B cell (primary cell): ENCODE data around the gene SUN3. TPM values are rescaled to one million over a fixed set of nuclear protein-coding genes. Genes with fewer than 3 reads are reported as not detected.

Experiments
- ATAC-seq: fragments of 200-7000 bp; cut with Tn5 transposase; one replicate; pipeline ENCODE4 v1.10.0; 2021; ENCODE audit warnings: low read depth, mild to moderate bottlenecking, moderate number of reproducible peaks, moderate library complexity
- CTCF ChIA-PET: fragments of 350-600 bp; sonication (Branson Sonifier 250); formaldehyde crosslinking; loops from one replicate; lab custom pipeline; 2021; ENCODE audit warnings: antibody characterized with exemption, inconsistent platforms; lab: Charles Lee
- POLR2A ChIA-PET: fragments of 350-600 bp; sonication (Branson Sonifier 250); formaldehyde crosslinking; loops from one replicate; lab custom pipeline; 2021; ENCODE audit warnings: antibody characterized with exemption; lab: Charles Lee
- DNase-seq: peaks from one replicate; pipeline ENCODE4 v3.0.0; 2013
- H2AFZ ChIP-seq: 2 replicates; pipeline ENCODE4 v1.6.1; 2012; ENCODE audit warnings: mild to moderate bottlenecking, low read depth, low read length; ENCODE audit not compliant: insufficient read depth, poor library complexity, severe bottlenecking
- H3K27ac ChIP-seq, 2 donors: 1 replicate in 1 of 2; 2 replicates in 1 of 2; pipeline ENCODE4 v1.5.1; 2012 to 2013; ENCODE audit warnings: low read length in 2 of 2, mild to moderate bottlenecking in 2 of 2, moderate library complexity in 1 of 2
- H3K27me3 ChIP-seq, 4 experiments: fragments of 200-600 bp in 1 of 4; sonication (generic) in 1 of 4; replicated peaks in 1 of 4; 1 replicate in 2 of 4; 2 replicates in 2 of 4; pipeline versions ENCODE4 v1.6.1 to v1.7.0; 2013 to 2016; ENCODE audit warnings: low read length in 3 of 4, mild to moderate bottlenecking in 2 of 4, mixed read lengths in 1 of 4, moderate library complexity in 1 of 4; ENCODE audit not compliant: insufficient read depth in 4 of 4, control insufficient read depth in 3 of 4; ENCODE audit errors: control extremely low read depth in 1 of 4
- H3K36me3 ChIP-seq, 2 experiments: replicated peaks in 1 of 2; 1 replicate in 1 of 2; 2 replicates in 1 of 2; pipeline versions ENCODE4 v1.6.1 to v1.7.1; 2013; ENCODE audit warnings: low read length in 1 of 2; ENCODE audit not compliant: insufficient read depth in 2 of 2, control insufficient read depth in 1 of 2; ENCODE audit errors: control extremely low read depth in 1 of 2, extremely low read depth in 1 of 2
- H3K4me1 ChIP-seq, 2 donors: fragments of 200-600 bp in 1 of 2; sonication (generic) in 1 of 2; 1 replicate in 1 of 2; 2 replicates in 1 of 2; pipeline versions ENCODE4 v1.5.1 to v1.6.1; 2013 to 2017; ENCODE audit warnings: low read length in 2 of 2; ENCODE audit not compliant: control insufficient read depth in 2 of 2, insufficient read depth in 2 of 2
- H3K4me2 ChIP-seq: replicated peaks from 2 replicates; pipeline ENCODE3; 2012; ENCODE audit warnings: mild to moderate bottlenecking, low read depth, low read length; ENCODE audit not compliant: poor library complexity, severe bottlenecking
- H3K4me3 ChIP-seq, 5 experiments: fragments of 200-600 bp in 1 of 5; sonication (generic) in 1 of 5; 1 replicate in 3 of 5; 2 replicates in 2 of 5; pipeline versions ENCODE4 v1.5.1 to v1.7.0; 2011 to 2016; ENCODE audit warnings: low read length in 4 of 5, mild to moderate bottlenecking in 4 of 5, low read depth in 2 of 5, control low read depth in 1 of 5, moderate library complexity in 1 of 5; ENCODE audit not compliant: insufficient read depth in 1 of 5; ENCODE audit errors: control extremely low read depth in 1 of 5, extremely low read depth in 1 of 5
- H3K79me2 ChIP-seq: fragments of 200-600 bp; sonication (generic); one replicate; pipeline ENCODE4 v1.6.0; 2016; ENCODE audit warnings: low read length; ENCODE audit not compliant: control insufficient read depth, insufficient read depth
- H3K9ac ChIP-seq: fragments of 200-600 bp; sonication (generic); 2 replicates; pipeline ENCODE4 v1.6.1; 2017; ENCODE audit warnings: mild to moderate bottlenecking, low read length, moderate library complexity
- H3K9me3 ChIP-seq, 3 donors: one replicate each; pipeline versions ENCODE4 v1.6.1 to v1.7.1; 2013; ENCODE audit warnings: low read length in 2 of 3; ENCODE audit not compliant: control insufficient read depth in 2 of 3, insufficient read depth in 1 of 3; ENCODE audit errors: control extremely low read depth in 1 of 3
- H4K20me1 ChIP-seq: 2 replicates; pipeline ENCODE4 v1.6.0; 2012; ENCODE audit warnings: mild to moderate bottlenecking, low read length; ENCODE audit not compliant: insufficient read depth, control insufficient read depth, poor library complexity, severe bottlenecking
- H3K27ac Mint-ChIP-seq: one replicate; pipeline ENCODE4 v1.8.0; 2021; ENCODE audit warnings: mixed read lengths
- H3K27me3 Mint-ChIP-seq: one replicate; pipeline ENCODE4 v1.8.0; 2021; ENCODE audit warnings: mixed read lengths
- H3K4me1 Mint-ChIP-seq: one replicate; pipeline ENCODE4 v1.8.0; 2021; ENCODE audit warnings: mixed read lengths
- H3K4me3 Mint-ChIP-seq: one replicate; pipeline ENCODE4 v1.8.0; 2021; ENCODE audit warnings: mixed read lengths
- H3K9me3 Mint-ChIP-seq: one replicate; pipeline ENCODE4 v1.8.0; 2022; ENCODE audit warnings: mixed read lengths; ENCODE audit not compliant: insufficient read depth
- EZH2 ChIP-seq: IDR thresholded peaks from 2 replicates; pipeline ENCODE4 v1.6.1; 2012; ENCODE audit warnings: borderline replicate concordance, low read depth, mild to moderate bottlenecking, moderate library complexity, low read length; ENCODE audit not compliant: insufficient read depth, poor library complexity, severe bottlenecking
- WGBS: methylation state at CpG from one replicate; pipeline ENCODE4 v1.1.5; 2013; ENCODE audit warnings: missing lambda C conversion rate; ENCODE audit not compliant: insufficient coverage; 5-methylcytosine and 5-hydroxymethylcytosine counted together
- intact Hi-C: fragments of 100-400 bp; cut with micrococcal nuclease; formaldehyde crosslinking; loops from one replicate; pipeline ENCODE4 v1.10.0; 2022
- polyA plus RNA-seq: library from polyadenylated mRNA; depleted of rRNA; stranded (reverse); fragments of >200 nt; gene quantifications from 2 replicates; pipeline ENCODE4 v1.2.3, GENCODE V29; 2012
- total RNA-seq, 2 donors: library from RNA; stranded (reverse); fragments of 120-200 nt in 1 of 2; gene quantifications; 1 replicate in 1 of 2; 2 replicates in 1 of 2; pipeline versions ENCODE4 v1.2.3 to v1.2.4, GENCODE V29; 2013 to 2022
- TF ChIP-seq, protein P1 (sequence below): fragments of 200-600 bp; IDR thresholded peaks from one replicate; pipeline ENCODE4 v1.8.0; 2022; ENCODE audit warnings: antibody characterized with exemption, mild to moderate bottlenecking

The SUN3 gene
- total and polyA plus RNA-seq, 2 donors (not counting 1 experiment from before 2014, with no cell fraction given): not detected

DNA sequence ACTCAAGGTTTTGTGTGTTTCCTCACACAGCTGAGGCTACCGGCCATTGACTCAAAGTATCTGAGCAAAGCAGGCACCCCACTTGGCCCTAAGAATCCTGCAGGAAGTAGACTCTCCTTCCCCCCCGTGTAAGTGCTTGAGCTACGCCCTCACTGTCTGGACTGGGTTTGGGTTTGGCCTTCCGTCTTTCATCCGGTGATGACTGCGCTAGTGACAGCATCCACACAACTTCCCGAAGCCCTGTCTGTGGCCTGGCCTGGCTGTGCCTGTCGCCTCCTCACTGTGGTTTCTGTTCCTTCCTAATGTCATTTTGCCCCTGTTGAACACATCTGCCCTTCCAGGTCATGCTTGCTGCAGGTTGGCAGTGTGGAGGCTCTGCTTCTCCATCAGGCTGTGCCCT is 20.9 kb upstream of the SUN3 start:
- no peak for ATAC-seq
- H2AFZ ChIP-seq: no peak overlapping the region
- CTCF ChIA-PET: interaction anchor here (0.7 kb wide), 1 partner anchor 9 kb away, joined by 3 read pairs; no protein-coding TSS in a partner anchor

DNA sequence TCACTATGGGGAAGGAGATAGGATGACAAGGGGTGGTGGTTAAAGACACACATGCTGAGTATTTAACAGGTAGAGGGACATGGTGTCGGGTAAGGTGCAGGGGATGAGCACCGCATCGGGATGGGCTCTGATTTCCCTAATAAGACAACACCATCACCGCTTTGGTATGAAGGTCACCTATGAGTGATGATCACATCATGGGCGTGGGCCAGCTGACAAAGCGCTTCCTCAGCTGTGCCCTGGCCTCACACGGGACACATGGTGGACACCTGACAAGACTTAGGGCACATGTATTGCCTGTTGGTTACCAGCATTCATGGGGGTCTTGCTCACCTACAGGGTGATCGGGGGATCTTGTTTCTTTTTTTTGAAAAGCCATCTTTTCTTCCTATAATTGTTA is 19.2 kb upstream of the SUN3 start:
- Histone ChIP-seq H3K4me1 (no peaks in the 10 kb centered on the region), H3K79me2 (no peaks in the 10 kb centered on the region), H3K4me3 (no peak overlapping the region), H3K4me2 (no peak overlapping the region), H3K9ac (no peak overlapping the region), H3K27ac (no peak overlapping the region), H2AFZ (no peak overlapping the region), H3K27me3 (no peaks in the 10 kb centered on the region), H4K20me1 (no peaks in the 10 kb centered on the region), H3K36me3 (no peaks in the 10 kb centered on the region), H3K9me3 (no peaks in the 10 kb centered on the region)
- H3K27ac Mint-ChIP-seq: no peak overlapping the region
- DNase-seq (no peak), ATAC-seq (no peak)
- CTCF ChIA-PET: no interaction called here
- peaks cover 10% of the 10 kb centered on the region for H3K4me1 Mint-ChIP-seq
- peaks cover 3% of the 10 kb centered on the region for H3K27me3 Mint-ChIP-seq
- POLR2A ChIA-PET: no interaction called here
- no peaks in the 10 kb centered on the region for H3K9me3 Mint-ChIP-seq
- 95% methylated on average over 6 of the region's 8 CpGs for WGBS
- intact Hi-C loops: no loop called here
- no peak for TF ChIP-seq EZH2
- TF ChIP-seq, protein P1, sequence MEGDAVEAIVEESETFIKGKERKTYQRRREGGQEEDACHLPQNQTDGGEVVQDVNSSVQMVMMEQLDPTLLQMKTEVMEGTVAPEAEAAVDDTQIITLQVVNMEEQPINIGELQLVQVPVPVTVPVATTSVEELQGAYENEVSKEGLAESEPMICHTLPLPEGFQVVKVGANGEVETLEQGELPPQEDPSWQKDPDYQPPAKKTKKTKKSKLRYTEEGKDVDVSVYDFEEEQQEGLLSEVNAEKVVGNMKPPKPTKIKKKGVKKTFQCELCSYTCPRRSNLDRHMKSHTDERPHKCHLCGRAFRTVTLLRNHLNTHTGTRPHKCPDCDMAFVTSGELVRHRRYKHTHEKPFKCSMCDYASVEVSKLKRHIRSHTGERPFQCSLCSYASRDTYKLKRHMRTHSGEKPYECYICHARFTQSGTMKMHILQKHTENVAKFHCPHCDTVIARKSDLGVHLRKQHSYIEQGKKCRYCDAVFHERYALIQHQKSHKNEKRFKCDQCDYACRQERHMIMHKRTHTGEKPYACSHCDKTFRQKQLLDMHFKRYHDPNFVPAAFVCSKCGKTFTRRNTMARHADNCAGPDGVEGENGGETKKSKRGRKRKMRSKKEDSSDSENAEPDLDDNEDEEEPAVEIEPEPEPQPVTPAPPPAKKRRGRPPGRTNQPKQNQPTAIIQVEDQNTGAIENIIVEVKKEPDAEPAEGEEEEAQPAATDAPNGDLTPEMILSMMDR: no peak
- no peak overlapping the region for H3K4me3 Mint-ChIP-seq

More for the DNA sequence above, 20.9 kb upstream of the SUN3 start:
- Histone ChIP-seq H3K79me2 (no peaks in the 10 kb centered on the region), H3K27me3 (peaks cover 0 to 2% (median 0%) of the 10 kb centered on the region in 4 experiments), H3K4me1 (no peaks in the 10 kb centered on the region), H3K9me3 (no peaks in the 10 kb centered on the region), H3K9ac (no peak overlapping the region), H3K4me2 (no peak overlapping the region), H3K4me3 (no peak overlapping the region), H3K36me3 (no peaks in the 10 kb centered on the region), H3K27ac (no peak overlapping the region), H4K20me1 (no peaks in the 10 kb centered on the region)
- no peak overlapping the region for H3K27ac Mint-ChIP-seq
- peaks cover 3% of the 10 kb centered on the region for H3K27me3 Mint-ChIP-seq
- WGBS: 84% methylated on average over 8 of the region's 8 CpGs
- POLR2A ChIA-PET: no interaction called here
- no peak for DNase-seq
- no peak for TF ChIP-seq EZH2
- TF ChIP-seq, protein P1: no peak
- H3K4me1 Mint-ChIP-seq: peaks cover 10% of the 10 kb centered on the region
- no peak overlapping the region for H3K4me3 Mint-ChIP-seq
- intact Hi-C loops: no loop called here
- H3K9me3 Mint-ChIP-seq: no peaks in the 10 kb centered on the region
